DMS153 treated with DMSO at 0.1 percent for 48 hours (cell line): ENCODE measurements around the gene TCF25.

Experiments used
- DNase-seq: peaks from one replicate; lab custom pipeline; 2025; ENCODE audit not compliant: unreplicated experiment; lab: John Stamatoyannopoulos, UW

TCF25 gene

GRCh38 chr16:89936508-89936907 lies 63.1 kb downstream of the TCF25 start:
- DNase-seq = no peak

GRCh38 chr16:89936981-89937380 lies 63.6 kb downstream of the TCF25 start:
- DNase-seq = no peak

GRCh38 chr16:89938175-89938885 lies 64.9 kb downstream of the TCF25 start:
- DNase-seq = no peak

GRCh38 chr16:89944773-89945172 lies 71.4 kb downstream of the TCF25 start:
- DNase-seq = no peak

GRCh38 chr16:89945654-89946053 lies 72.3 kb downstream of the TCF25 start:
- no peak for DNase-seq

GRCh38 chr16:89946515-89946914 lies 73.1 kb downstream of the TCF25 start:
- DNase-seq = no peak

GRCh38 chr16:89949121-89949742 lies 75.8 kb downstream of the TCF25 start:
- DNase-seq = no peak

GRCh38 chr16:89949756-89950155 lies 76.4 kb downstream of the TCF25 start:
- no peak for DNase-seq

- DNase-seq = no peak
Observed at GRCh38 chr16:89951509-89951908, 78.1 kb downstream of the TCF25 start.

- no peak for DNase-seq
Observed at GRCh38 chr16:89952049-89952448, 78.7 kb downstream of the TCF25 start.

GRCh38 chr16:89952551-89952950 lies 79.2 kb downstream of the TCF25 start:
- DNase-seq = no peak

GRCh38 chr16:89953671-89954406 lies 80.4 kb downstream of the TCF25 start:
- DNase-seq = no peak

- no peak for DNase-seq
Observed at GRCh38 chr16:89954462-89954861, 81.1 kb downstream of the TCF25 start.

- DNase-seq = no peak
Observed at GRCh38 chr16:89955001-89955685, 81.8 kb downstream of the TCF25 start.

GRCh38 chr16:89956505-89957215 lies 83.3 kb downstream of the TCF25 start:
- no peak for DNase-seq

- DNase-seq = no peak
Observed at GRCh38 chr16:89957216-89957785, 83.9 kb downstream of the TCF25 start.

- DNase-seq = no peak
Observed at GRCh38 chr16:89958068-89958467, 84.7 kb downstream of the TCF25 start.

GRCh38 chr16:89958596-89958995 lies 85.2 kb downstream of the TCF25 start:
- DNase-seq = no peak

- DNase-seq = no peak
Observed at GRCh38 chr16:89960966-89961365, 87.6 kb downstream of the TCF25 start.
